HepG2 (cell line): ENCODE measurements around the gene CDC37L1. TPM values are rescaled to one million over a fixed set of nuclear protein-coding genes. Genes with fewer than 3 reads are reported as not detected.

ENCODE experiments used
- ARNT ChIP-seq: fragments of 450-650 bp; IDR thresholded peaks from 2 replicates; pipeline ENCODE4 v1.6.1; 2017
- CAMTA2 ChIP-seq: sonication (generic); formaldehyde crosslinking; IDR thresholded peaks from 2 replicates; pipeline ENCODE4 v1.4.0; 2020; ENCODE audit warnings: mild to moderate bottlenecking, missing genetic modification reagents, borderline replicate concordance
- HBP1 ChIP-seq: IDR thresholded peaks from 2 replicates; pipeline ENCODE4 v1.6.1; 2016; ENCODE audit warnings: low read depth, control low read depth
- HNRNPL ChIP-seq: fragments of 200-400 bp; formaldehyde crosslinking; IDR thresholded peaks from 2 replicates; pipeline ENCODE4 v1.6.1; 2017; ENCODE audit warnings: mild to moderate bottlenecking, low read depth, low read length
- KDM4B ChIP-seq: sonication (generic); formaldehyde crosslinking; IDR thresholded peaks from 2 replicates; pipeline ENCODE4 v1.4.0; 2020; ENCODE audit warnings: missing genetic modification reagents
- LCORL ChIP-seq, 2 experiments: fragments of 450-650 bp in 1 of 2; sonication (generic) in 1 of 2; formaldehyde crosslinking in 1 of 2; IDR thresholded peaks; 2 replicates each; pipeline versions ENCODE4 v1.5.0 to v1.6.1; 2017 to 2020; ENCODE audit warnings: antibody characterized with exemption in 1 of 2, missing genetic modification reagents in 1 of 2
- MTF1 ChIP-seq: sonication (generic); formaldehyde crosslinking; IDR thresholded peaks from 2 replicates; pipeline ENCODE4 v1.5.0; 2020; ENCODE audit warnings: missing genetic modification reagents
- NFYC ChIP-seq: IDR thresholded peaks from 2 replicates; pipeline ENCODE4 v1.6.1; 2016; ENCODE audit warnings: missing genetic modification reagents, missing compliant biosample characterization
- POGZ ChIP-seq: sonication (generic); formaldehyde crosslinking; IDR thresholded peaks from 2 replicates; pipeline ENCODE4 v1.4.0; 2020; ENCODE audit warnings: mild to moderate bottlenecking, missing genetic modification reagents
- RFXAP ChIP-seq: sonication (generic); formaldehyde crosslinking; IDR thresholded peaks from 2 replicates; pipeline ENCODE4 v1.4.0; 2020; ENCODE audit warnings: missing genetic modification reagents, borderline replicate concordance
- SP1 ChIP-seq, 2 experiments: fragments of 450-650 bp in 1 of 2; sonication (generic) in 1 of 2; formaldehyde crosslinking in 1 of 2; IDR thresholded peaks; 2 replicates each; pipeline versions ENCODE4 v1.4.0 to v1.6.1; 2016 to 2020; ENCODE audit warnings: missing genetic modification reagents in 1 of 2
- TEAD3 ChIP-seq: optimal IDR thresholded peaks from 2 replicates; pipeline ENCODE3; 2016; ENCODE audit warnings: borderline replicate concordance
- TOPORS ChIP-seq: sonication (generic); formaldehyde crosslinking; IDR thresholded peaks from 2 replicates; pipeline ENCODE4 v1.8.0; 2023; ENCODE audit warnings: mild to moderate bottlenecking, missing genetic modification reagents
- ZMAT5 ChIP-seq: sonication (generic); formaldehyde crosslinking; IDR thresholded peaks from 2 replicates; pipeline ENCODE4 v1.5.0; 2020; ENCODE audit warnings: mild to moderate bottlenecking, low read depth, missing genetic modification reagents, borderline replicate concordance
- ZNF24 ChIP-seq: fragments of 450-650 bp; IDR thresholded peaks from 2 replicates; pipeline ENCODE4 v1.6.1; 2017; ENCODE audit warnings: antibody characterized with exemption, mild to moderate bottlenecking
- ZNF362 ChIP-seq: sonication (generic); formaldehyde crosslinking; IDR thresholded peaks from 2 replicates; pipeline ENCODE4 v1.4.0; 2020; ENCODE audit warnings: missing genetic modification reagents, mild to moderate bottlenecking, borderline replicate concordance
- ZNF382 ChIP-seq: sonication (generic); formaldehyde crosslinking; IDR thresholded peaks from 2 replicates; pipeline ENCODE4 v1.5.0; 2020; ENCODE audit warnings: missing genetic modification reagents, mild to moderate bottlenecking, borderline replicate concordance
- ZNF432 ChIP-seq: sonication (generic); formaldehyde crosslinking; IDR thresholded peaks from 2 replicates; pipeline ENCODE4 v1.5.0; 2020; ENCODE audit warnings: missing genetic modification reagents, mild to moderate bottlenecking, borderline replicate concordance
- ZNF558 ChIP-seq: sonication (generic); formaldehyde crosslinking; IDR thresholded peaks from 2 replicates; pipeline ENCODE4 v1.9.0; 2022; ENCODE audit warnings: mild to moderate bottlenecking, missing genetic modification reagents, borderline replicate concordance
- ZNF589 ChIP-seq: sonication (generic); formaldehyde crosslinking; conservative IDR thresholded peaks from 2 replicates; pipeline ENCODE4 v1.8.0; 2022; ENCODE audit warnings: mild to moderate bottlenecking, moderate library complexity, missing genetic modification reagents
- ZNF776 ChIP-seq: sonication (generic); formaldehyde crosslinking; IDR thresholded peaks from 2 replicates; pipeline ENCODE4 v1.4.0; 2020; ENCODE audit warnings: mild to moderate bottlenecking, missing genetic modification reagents
- polyA plus RNA-seq, 8 experiments: library from polyadenylated mRNA; depleted of rRNA in 3 of 8; stranded (reverse) in 7 of 8; unstranded in 1 of 8; fragments of >200 nt; fragmentation: Illumina TruSeq in 4 of 8; extraction: Trizol in 4 of 8; gene quantifications; 2 replicates each; pipeline versions ENCODE4 v1.2.1 to v1.2.3, GENCODE V29; 2011 to 2016; ENCODE audit warnings: low read depth in 4 of 8, missing spikeins in 1 of 8, mixed read lengths in 1 of 8; ENCODE audit not compliant: insufficient read depth in 1 of 8
- total RNA-seq, 5 experiments: library from RNA; depleted of rRNA; stranded (reverse); fragments of >200 nt; fragmentation: Illumina TruSeq; extraction: Trizol; gene quantifications; 2 replicates each; pipeline ENCODE4 v1.2.3, GENCODE V29; 2016; ENCODE audit warnings: low read depth in 1 of 5

The CDC37L1 gene
- total and polyA plus RNA-seq, 2 of the 13 experiments (the other 11 are each of a cell fraction or from before 2014, with no cell fraction given), result 5.5 to 17.0 TPM

GRCh38 chr9:4662989-4663792 is 16.2 kb upstream of the CDC37L1 start (continued):
- TF ChIP-seq ZNF558 (peak; percentile 70; the same call in 1 of the 2 replicates), ZNF432 (CRISPR knock-in tag) (no peak), ZNF589 (CRISPR knock-in tag) (no peak; the same call in 1 of the 2 replicates), ZNF24 (no peak), TEAD3 (CRISPR knock-in tag) (no peak), SP1 (IDR thresholded peaks at IDR 0.05) (no peak), SP1 (CRISPR knock-in tag; IDR thresholded peaks at IDR 0.05) (0 out of 2 replicates have a peak, but pooled peaks have one; percentile 8), MTF1 (CRISPR knock-in tag) (no peak), NFYC (CRISPR knock-in tag) (peak; percentile 11; the same call in 1 of the 2 replicates), KDM4B (CRISPR knock-in tag) (no peak), HNRNPL (peak; percentile 10; the same call in 1 of the 2 replicates), TOPORS (CRISPR knock-in tag) (no peak), POGZ (CRISPR knock-in tag) (peak; percentile 54; the same call in 1 of the 2 replicates), RFXAP (CRISPR knock-in tag) (no peak), ZNF382 (no peak), LCORL (IDR thresholded peaks at IDR 0.05) (no peak), LCORL (CRISPR knock-in tag; IDR thresholded peaks at IDR 0.05) (no peak; the same call in 1 of the 2 replicates), ZNF362 (CRISPR knock-in tag) (no peak), CAMTA2 (CRISPR knock-in tag) (no peak), ZNF776 (CRISPR knock-in tag) (no peak; the same call in 1 of the 2 replicates), HBP1 (0 out of 2 replicates have a peak, but pooled peaks have one; percentile 24), ZMAT5 (CRISPR knock-in tag) (no peak), ARNT (no peak)
